IMR-90 (cell line): ENCODE results near the gene STOM. TPM values are rescaled to one million over a fixed set of nuclear protein-coding genes. Genes with fewer than 3 reads are reported as not detected.
A peak's percentile ranks its signal among the peaks of the same experiment; 100 is the strongest.

Experiments used
- ATAC-seq: fragments of 200-7000 bp; cut with Tn5 transposase; 2 replicates; pipeline ENCODE4 v1.9.1; 2020; ENCODE audit warnings: low read depth, mild to moderate bottlenecking, moderate library complexity
- BruUV-seq: library from RNA; stranded (reverse); fragments of 400-500 nt; replicated peaks from 2 replicates; lab custom pipeline; 2021; lab: Mats Ljungman, UMichigan
- CTCF ChIA-PET: fragments of 300-600 bp; formaldehyde crosslinking; extraction: SDS; loops from one replicate; lab custom pipeline; 2021; ENCODE audit warnings: antibody characterized with exemption; lab: Yijun Ruan, JAX
- POLR2A ChIA-PET: fragments of 300-600 bp; sonication (Branson Sonifier 250); formaldehyde crosslinking; loops from one replicate; lab custom pipeline; 2022; ENCODE audit warnings: antibody characterized with exemption; ENCODE audit not compliant: unreplicated experiment; lab: Charles Lee
- DNase-seq: peaks from one replicate; pipeline ENCODE4 v3.0.0; 2013
- H2AFZ ChIP-seq: replicated peaks from 2 replicates; pipeline ENCODE3; 2013; ENCODE audit warnings: low read length, mild to moderate bottlenecking; ENCODE audit not compliant: poor library complexity
- H2AK5ac ChIP-seq: 2 replicates; pipeline ENCODE4 v1.6.1; 2013; ENCODE audit warnings: low read depth, low read length, inconsistent platforms
- H2AK9ac ChIP-seq: replicated peaks from 2 replicates; pipeline ENCODE3; 2013; ENCODE audit warnings: mild to moderate bottlenecking, low read depth, low read length, moderate library complexity; ENCODE audit not compliant: poor library complexity
- H2BK120ac ChIP-seq: 2 replicates; pipeline ENCODE4 v1.6.1; 2013; ENCODE audit warnings: low read depth, low read length, inconsistent platforms
- H2BK15ac ChIP-seq: 3 replicates; pipeline ENCODE4 v1.6.1; 2013; ENCODE audit warnings: low read depth, low read length, inconsistent platforms
- H2BK20ac ChIP-seq: 2 replicates; pipeline ENCODE4 v1.6.1; 2013; ENCODE audit warnings: low read depth, mild to moderate bottlenecking, inconsistent platforms, low read length, moderate library complexity
- H2BK5ac ChIP-seq: 2 replicates; pipeline ENCODE4 v1.6.1; 2013; ENCODE audit warnings: mild to moderate bottlenecking, low read depth, low read length, inconsistent platforms; ENCODE audit not compliant: poor library complexity, severe bottlenecking
- H3K14ac ChIP-seq: replicated peaks from 2 replicates; pipeline ENCODE4 v1.6.1; 2013; ENCODE audit warnings: low read depth, low read length, inconsistent platforms
- H3K18ac ChIP-seq: 2 replicates; pipeline ENCODE4 v1.6.1; 2013; ENCODE audit warnings: low read depth, low read length, control low read depth
- H3K23ac ChIP-seq: 2 replicates; pipeline ENCODE4 v1.6.1; 2013; ENCODE audit warnings: low read depth, low read length, inconsistent platforms
- H3K27ac ChIP-seq: 2 replicates; pipeline ENCODE4 v1.5.1; 2013; ENCODE audit warnings: mild to moderate bottlenecking, control low read depth, low read length; ENCODE audit not compliant: insufficient read depth
- H3K27me3 ChIP-seq: 2 replicates; pipeline ENCODE4 v1.6.1; 2013; ENCODE audit warnings: low read length; ENCODE audit not compliant: control insufficient read depth, insufficient read depth
- H3K36me3 ChIP-seq: 2 replicates; pipeline ENCODE4 v1.6.1; 2013; ENCODE audit warnings: low read length, mixed read lengths; ENCODE audit not compliant: control insufficient read depth, insufficient read depth
- H3K4ac ChIP-seq: 2 replicates; pipeline ENCODE4 v1.6.1; 2013; ENCODE audit warnings: low read depth, low read length, inconsistent platforms
- H3K4me1 ChIP-seq: 2 replicates; pipeline ENCODE4 v1.6.1; 2013; ENCODE audit warnings: low read length, mixed read lengths; ENCODE audit not compliant: control insufficient read depth, insufficient read depth
- H3K4me2 ChIP-seq: 2 replicates; pipeline ENCODE4 v1.6.1; 2013; ENCODE audit warnings: low read depth, mild to moderate bottlenecking, control low read depth, low read length, moderate library complexity
- H3K4me3 ChIP-seq: 2 replicates; pipeline ENCODE4 v1.5.1; 2013; ENCODE audit warnings: low read depth, mild to moderate bottlenecking, control low read depth, low read length, moderate library complexity; ENCODE audit not compliant: insufficient read depth
- H3K56ac ChIP-seq: 2 replicates; pipeline ENCODE4 v1.6.1; 2013; ENCODE audit warnings: low read length, inconsistent platforms; ENCODE audit not compliant: insufficient read depth; ENCODE audit errors: extremely low read depth
- H3K79me1 ChIP-seq, 2 experiments: 2 replicates each; pipeline ENCODE4 v1.6.1; 2013; ENCODE audit warnings: low read length in 2 of 2, inconsistent platforms in 1 of 2, low read depth in 1 of 2
- H3K9ac ChIP-seq: 2 replicates; pipeline ENCODE4 v1.6.1; 2013; ENCODE audit warnings: low read depth, low read length, control low read depth
- H3K9me1 ChIP-seq: 2 replicates; pipeline ENCODE4 v1.6.1; 2013; ENCODE audit warnings: low read length, inconsistent platforms; ENCODE audit not compliant: insufficient read depth
- H3K9me3 ChIP-seq: 2 replicates; pipeline ENCODE4 v1.6.1; 2013; ENCODE audit warnings: low read length; ENCODE audit not compliant: control insufficient read depth, insufficient read depth
- H4K20me1 ChIP-seq: 2 replicates; pipeline ENCODE4 v1.6.1; 2013; ENCODE audit warnings: low read length, inconsistent platforms; ENCODE audit not compliant: insufficient read depth
- H4K5ac ChIP-seq: 2 replicates; pipeline ENCODE4 v1.6.1; 2013; ENCODE audit warnings: mild to moderate bottlenecking, low read depth, low read length, control low read depth
- H4K8ac ChIP-seq, 2 experiments: 2 replicates each; pipeline ENCODE4 v1.6.1; 2013; ENCODE audit warnings: low read depth in 2 of 2, low read length in 2 of 2, control low read depth in 1 of 2, inconsistent platforms in 1 of 2
- H4K91ac ChIP-seq: 2 replicates; pipeline ENCODE4 v1.6.1; 2013; ENCODE audit warnings: low read depth, low read length, inconsistent platforms; ENCODE audit not compliant: insufficient read depth
- MAZ ChIP-seq: IDR thresholded peaks from 2 replicates; pipeline ENCODE4 v1.6.1; 2012; ENCODE audit warnings: low read depth, mild to moderate bottlenecking, low read length, improper control_type of control experiment, moderate library complexity, borderline replicate concordance
- RCOR1 ChIP-seq: IDR thresholded peaks from 2 replicates; pipeline ENCODE4 v1.6.1; 2012; ENCODE audit warnings: mild to moderate bottlenecking, low read length, improper control_type of control experiment; ENCODE audit not compliant: insufficient replicate concordance
- SMC3 ChIP-seq: fragments of 150-350 bp; IDR thresholded peaks from 2 replicates; pipeline ENCODE4 v1.6.1; 2016; ENCODE audit warnings: low read depth, mild to moderate bottlenecking, antibody characterized with exemption, low read length, moderate library complexity
- WGBS, 2 experiments: methylation state at CpG; one replicate each; pipeline versions ENCODE4 v1.1.5 to v1.1.7; 2013; ENCODE audit warnings: missing lambda C conversion rate in 2 of 2; ENCODE audit not compliant: insufficient read length in 1 of 2; ENCODE audit errors: extremely low coverage in 2 of 2; 5-methylcytosine and 5-hydroxymethylcytosine counted together
- dilution Hi-C: fragments of 300-500 bp; cut with HindIII; formaldehyde crosslinking; loops from one replicate; pipeline ENCODE4 v1.14.3; 2018; ENCODE audit warnings: low sequenced_read_pairs; ENCODE audit not compliant: unreplicated experiment
- in situ Hi-C: fragments of 300-500 bp; cut with MboI; formaldehyde crosslinking; loops from 3 replicates; pipeline ENCODE4 v1.14.3; 2019; ENCODE audit warnings: low sequenced_read_pairs, inconsistent platforms, mixed read lengths
- intact Hi-C: fragments of 100-400 bp; cut with micrococcal nuclease; formaldehyde crosslinking; loops from 2 replicates; pipeline ENCODE4 v1.10.0; 2022
- polyA plus RNA-seq, 3 experiments: library from polyadenylated mRNA; depleted of rRNA; stranded (reverse); fragments of >200 nt; gene quantifications; 2 replicates each; pipeline ENCODE4 v1.2.3, GENCODE V29; 2012; ENCODE audit warnings: low replicate concordance in 1 of 3
- total RNA-seq: library from RNA; depleted of rRNA; stranded (reverse); fragments of >200 nt; gene quantifications from 2 replicates; pipeline ENCODE4 v1.2.3, GENCODE V29; 2012; rRNA removed
- TF ChIP-seq, protein P1 (sequence below): fragments of 150-350 bp; IDR thresholded peaks from 2 replicates; pipeline ENCODE4 v1.6.1; 2016; ENCODE audit warnings: low read depth, mild to moderate bottlenecking, low read length, moderate library complexity, borderline replicate concordance

Gene STOM
- total and polyA plus RNA-seq, 2 of the 4 experiments (the other 2 are of a cell fraction) = 78.4 to 84.8 TPM

DNA sequence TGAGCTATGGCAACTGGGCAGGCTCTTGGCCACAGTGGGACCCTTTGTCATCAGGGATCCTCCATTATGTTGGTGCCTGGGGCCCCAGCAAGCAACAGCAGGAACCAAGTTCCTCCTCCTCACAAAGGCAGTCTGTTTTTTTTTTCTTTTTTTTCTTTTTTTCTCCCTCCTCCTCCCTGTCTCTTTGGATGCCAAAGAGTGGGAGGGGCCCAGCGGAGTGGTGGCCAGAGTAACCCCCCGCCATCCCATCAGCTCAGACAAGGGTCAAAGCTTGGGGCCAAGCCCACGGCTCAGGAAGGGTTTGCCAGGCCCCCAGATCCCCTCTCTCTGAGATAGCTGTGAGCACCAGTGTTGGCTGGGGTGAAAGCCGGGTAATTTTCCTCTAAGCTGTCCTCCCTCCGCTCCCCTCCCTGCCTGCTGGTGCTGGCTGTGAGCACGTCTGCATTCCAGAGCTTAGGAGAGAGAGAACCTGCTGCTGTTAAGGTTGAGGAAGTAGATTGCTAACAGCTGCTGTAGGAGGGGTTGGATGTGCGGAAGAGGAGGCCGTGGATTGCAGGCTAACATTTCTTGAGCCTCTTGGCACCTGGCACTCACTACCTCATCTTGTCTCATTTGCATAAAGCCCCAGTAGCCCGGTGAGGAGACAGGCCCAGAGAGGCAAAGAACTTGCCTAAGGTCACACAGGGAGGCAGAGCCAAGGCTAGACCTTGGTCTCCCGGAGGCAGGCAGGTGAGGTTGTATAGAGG lies 80.9 kb downstream of the STOM start:
- peak overlapping the region; percentile 99 for H2AK5ac ChIP-seq
- intact Hi-C loops (no loop called here), dilution Hi-C loops (no loop called here), in situ Hi-C loops (no loop called here)
- H3K14ac ChIP-seq = peak overlapping the region; percentile 90
- no peak overlapping the region for H3K4me3 ChIP-seq
- H3K18ac ChIP-seq = peak overlapping the region; percentile 95
- peak overlapping the region; percentile 98 for H4K5ac ChIP-seq
- H3K79me1 ChIP-seq = peaks cover 46 to 85% of the 10 kb centered on the region in 2 experiments
- ChIA-PET POLR2A (no interaction called here), CTCF (interaction anchor here (1.4 to 1.5 kb wide), 2 partner anchors 30 to 66 kb away, joined by 3 to 7 read pairs; no protein-coding TSS in a partner anchor)
- H2AFZ ChIP-seq = peak overlapping the region; percentile 81
- H2BK5ac ChIP-seq = peak overlapping the region; percentile 82
- peak overlapping the region; percentile 86 for H3K4ac ChIP-seq
- ATAC-seq (peak; percentile 25), DNase-seq (peak; percentile 74)
- no CpG with 5 or more reads among the region's 10 CpGs for WGBS, 2 experiments
- peak overlapping the region; percentile 53 for H3K23ac ChIP-seq
- H2AK9ac ChIP-seq = peak overlapping the region; percentile 93
- H3K9ac ChIP-seq = peak overlapping the region; percentile 66
- peak overlapping the region; percentile 100 for H2BK120ac ChIP-seq
- peak overlapping the region; percentile 88 for H2BK20ac ChIP-seq
- H4K91ac ChIP-seq = peak overlapping the region; percentile 84
- peaks cover 30% of the 10 kb centered on the region for H3K36me3 ChIP-seq
- peaks cover 56% of the 10 kb centered on the region for H3K9me1 ChIP-seq
- H3K27ac ChIP-seq = peak overlapping the region; percentile 82
- H2BK15ac ChIP-seq = peak overlapping the region; percentile 98; the same call in 2 of the 3 replicates
- H4K8ac ChIP-seq = peak overlapping the region; percentile 85 to 88
- no peaks in the 10 kb centered on the region for H3K27me3 ChIP-seq
- H3K4me1 ChIP-seq = peaks cover 42% of the 10 kb centered on the region
- 0 out of 2 replicates have a peak overlapping the region, but pooled peaks have one; percentile 13 for H3K56ac ChIP-seq
- BruUV-seq = no TSS peak
- H4K20me1 ChIP-seq = 0 out of 2 replicates have a peak, but pooled peaks cover 10% of the 10 kb centered on the region
- no peaks in the 10 kb centered on the region for H3K9me3 ChIP-seq
- TF ChIP-seq, protein P1, sequence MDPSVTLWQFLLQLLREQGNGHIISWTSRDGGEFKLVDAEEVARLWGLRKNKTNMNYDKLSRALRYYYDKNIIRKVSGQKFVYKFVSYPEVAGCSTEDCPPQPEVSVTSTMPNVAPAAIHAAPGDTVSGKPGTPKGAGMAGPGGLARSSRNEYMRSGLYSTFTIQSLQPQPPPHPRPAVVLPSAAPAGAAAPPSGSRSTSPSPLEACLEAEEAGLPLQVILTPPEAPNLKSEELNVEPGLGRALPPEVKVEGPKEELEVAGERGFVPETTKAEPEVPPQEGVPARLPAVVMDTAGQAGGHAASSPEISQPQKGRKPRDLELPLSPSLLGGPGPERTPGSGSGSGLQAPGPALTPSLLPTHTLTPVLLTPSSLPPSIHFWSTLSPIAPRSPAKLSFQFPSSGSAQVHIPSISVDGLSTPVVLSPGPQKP = no peak
- peak; percentile 68; the same call in 1 of the 2 replicates for TF ChIP-seq MAZ
- 0 out of 2 replicates have a peak, but pooled peaks have one; percentile 4 for TF ChIP-seq SMC3
- peak; percentile 20 for TF ChIP-seq RCOR1
- H3K4me2 ChIP-seq = peak overlapping the region; percentile 31

Other genes starting within 250 kb of the STOM start
- gene RAB14, start 168.4 kb downstream of the STOM start, total RNA-seq = 20.1 and 36.1 TPM in 2 replicates
- 22.8 and 29.3 TPM in 2 replicates for gene RAB14, start 168.4 kb downstream of the STOM start, polyA plus RNA-seq (2012; rRNA removed)
- 461 and 547 TPM in 2 replicates for gene GSN, start 102.1 kb downstream of the STOM start, total RNA-seq
- gene GSN, start 102.1 kb downstream of the STOM start, polyA plus RNA-seq (2012; rRNA removed) = 482 and 495 TPM in 2 replicates
- gene GGTA1, start 129.6 kb upstream of the STOM start, total RNA-seq = not detected in 2 replicates
- not detected in 2 replicates for gene GGTA1, start 129.6 kb upstream of the STOM start, polyA plus RNA-seq (2012; rRNA removed)